ENCODE results near the gene HOXB13.

HOXB13 gene

GRCh38 chr17:48751733-48752398 is 23.3 kb upstream of the HOXB13 start:
- no peak overlapping the region for H3K27ac ChIP-seq
- no peaks in the 10 kb centered on the region for H3K9me3 ChIP-seq
- no peak for DNase-seq
- TF ChIP-seq CTCF (IDR thresholded peaks at IDR 0.05), result no peak
- H3K4me1 ChIP-seq, result peaks cover 0 to 19% (median 10%) of the 10 kb centered on the region in 4 donors
- H3K4me3 ChIP-seq, result no peak overlapping the region
- intact Hi-C loops (cut with DNase I; ENCODE audit: low total_unique reads), result no loop called here
- peaks cover 10 to 100% of the 10 kb centered on the region in 2 donors for H3K27me3 ChIP-seq
- no peaks in the 10 kb centered on the region for H3K36me3 ChIP-seq

GRCh38 chr17:48751172-48751571 is 22.6 kb upstream of the HOXB13 start:
- no peaks in the 10 kb centered on the region for H3K36me3 ChIP-seq
- H3K4me1 ChIP-seq, result peaks cover 0 to 19% (median 10%) of the 10 kb centered on the region in 4 donors
- no peak overlapping the region for H3K4me3 ChIP-seq
- no peak overlapping the region for H3K27ac ChIP-seq
- no peaks in the 10 kb centered on the region for H3K9me3 ChIP-seq
- H3K27me3 ChIP-seq, result peaks cover 10 to 100% of the 10 kb centered on the region in 2 donors
- no peak for DNase-seq
- TF ChIP-seq CTCF (IDR thresholded peaks at IDR 0.05), result no peak
- intact Hi-C loops (cut with DNase I; ENCODE audit: low total_unique reads), result no loop called here

- no peaks in the 10 kb centered on the region for H3K9me3 ChIP-seq
Observed at GRCh38 chr17:48749621-48750553, 21.3 kb upstream of the HOXB13 start.

DNA sequence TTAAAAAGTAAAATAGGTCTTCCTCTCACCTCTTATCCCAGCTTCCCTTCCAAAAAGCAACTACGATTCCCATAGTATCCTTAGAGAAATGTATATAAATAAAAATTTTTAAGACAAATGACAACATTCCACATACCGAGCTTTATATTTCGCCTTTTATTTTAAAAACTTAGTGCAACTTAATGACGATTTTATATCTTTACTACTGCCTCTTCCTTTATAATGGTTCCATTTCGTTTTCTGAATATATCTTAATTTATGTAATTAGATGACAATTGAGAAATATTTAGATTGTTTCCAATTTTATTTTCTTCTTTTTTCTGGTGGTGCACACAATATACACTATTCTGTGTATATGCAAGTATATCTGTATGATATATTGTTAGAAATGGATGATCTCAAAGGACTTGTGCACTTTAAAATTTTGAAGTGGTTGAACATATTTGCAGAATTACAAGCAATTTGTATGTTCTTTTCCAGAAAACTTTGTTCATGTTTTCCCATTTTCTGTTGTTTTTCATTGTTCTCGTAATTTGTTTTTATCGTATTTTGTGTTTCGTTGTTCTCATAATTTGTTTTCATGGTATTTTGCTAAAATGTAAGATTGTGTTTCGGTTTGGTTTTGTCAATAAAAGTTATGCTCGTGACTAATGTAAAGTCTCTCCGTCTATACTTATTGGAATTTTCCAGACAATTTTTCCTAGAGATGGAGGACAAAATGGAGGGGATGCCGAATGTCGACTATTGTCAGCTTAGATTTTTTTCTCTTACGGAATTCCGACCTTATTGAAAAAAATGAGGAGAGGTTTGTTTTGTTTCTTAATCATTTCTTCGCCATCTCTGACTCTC is 20.4 kb upstream of the HOXB13 start:
- Histone ChIP-seq H3K4me1 (peaks cover 0 to 6% (median 1%) of the 10 kb centered on the region in 4 donors), H3K27me3 (peaks cover 0 to 100% of the 10 kb centered on the region in 2 donors), H3K4me3 (no peak overlapping the region), H3K27ac (no peak overlapping the region), H3K9me3 (no peaks in the 10 kb centered on the region), H3K36me3 (no peaks in the 10 kb centered on the region)
- TF ChIP-seq CTCF (IDR thresholded peaks at IDR 0.05), result no peak
- intact Hi-C loops (cut with DNase I; ENCODE audit: low total_unique reads), result no loop called here
- no peak for DNase-seq

More at GRCh38 chr17:48749621-48750553, 21.3 kb upstream of the HOXB13 start:
- Histone ChIP-seq H3K27ac (no peak overlapping the region), H3K4me1 (peaks cover 0 to 15% (median 7%) of the 10 kb centered on the region in 4 donors), H3K36me3 (no peaks in the 10 kb centered on the region), H3K4me3 (no peak overlapping the region), H3K27me3 (peaks cover 1 to 100% of the 10 kb centered on the region in 2 donors)
- TF ChIP-seq CTCF (IDR thresholded peaks at IDR 0.05), result no peak
- no peak for DNase-seq
- intact Hi-C loops (cut with DNase I; ENCODE audit: low total_unique reads), result no loop called here

All from tibial artery (tissue), 4 donors.